ENCODE measurements around the gene ADGRL1.

The ADGRL1 gene

GRCh38 chr19:14112051-14112808 is 93.7 kb downstream of the ADGRL1 start:
- no peak for DNase-seq (ENCODE audit: low read depth)

- DNase-seq (ENCODE audit: low read depth), result no peak
Measured at GRCh38 chr19:14111486-14111885, 94.5 kb downstream of the ADGRL1 start.

- no peak for DNase-seq (ENCODE audit: low read depth)
Measured at GRCh38 chr19:14110650-14111049, 95.3 kb downstream of the ADGRL1 start.

GRCh38 chr19:14107581-14108461 is 98.1 kb downstream of the ADGRL1 start:
- peak; percentile 50 for DNase-seq (ENCODE audit: low read depth)

GRCh38 chr19:14106840-14107239 is 99.1 kb downstream of the ADGRL1 start:
- DNase-seq (ENCODE audit: low read depth), result no peak

DNA sequence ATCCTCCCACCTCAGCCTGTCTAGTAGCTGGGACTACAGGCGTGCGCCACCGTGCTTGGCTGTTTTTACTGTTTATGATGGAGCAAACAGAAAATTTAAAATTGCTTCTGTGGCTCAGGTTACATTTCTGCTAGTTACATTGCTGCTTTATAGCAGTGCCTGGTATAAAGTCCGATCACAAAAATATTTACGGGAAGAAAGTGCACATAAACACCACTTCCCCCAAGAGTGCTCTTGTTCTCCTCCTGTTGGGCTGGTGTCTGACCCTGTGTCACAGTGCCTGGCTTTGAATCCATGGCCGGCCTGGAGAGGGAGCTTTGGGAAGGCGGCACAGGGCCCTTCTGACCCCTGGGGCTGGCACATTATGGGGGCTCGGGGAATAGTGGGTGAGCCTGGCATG is 100.3 kb downstream of the ADGRL1 start:
- DNase-seq (ENCODE audit: low read depth), result no peak

DNA sequence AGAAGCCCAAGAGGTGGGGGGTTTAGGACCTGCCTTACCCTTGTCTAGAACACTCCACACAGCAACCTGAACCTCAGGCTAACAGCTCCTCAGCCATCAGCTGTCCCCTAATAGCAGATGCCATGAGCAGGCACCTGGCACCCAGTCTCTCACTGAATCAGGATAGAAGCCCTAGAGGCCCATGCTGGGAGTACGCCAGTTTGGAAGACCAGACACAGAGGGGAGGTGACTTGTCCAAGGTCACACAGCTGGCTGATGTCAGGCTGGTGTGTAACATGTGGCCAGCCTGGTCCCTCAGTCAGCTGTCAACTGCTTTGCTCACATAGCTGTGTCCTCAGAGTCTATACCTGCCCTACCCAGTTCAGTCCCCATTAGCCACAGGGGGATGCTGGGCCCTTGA is 102.7 kb downstream of the ADGRL1 start:
- no peak for DNase-seq (ENCODE audit: low read depth)

DNA sequence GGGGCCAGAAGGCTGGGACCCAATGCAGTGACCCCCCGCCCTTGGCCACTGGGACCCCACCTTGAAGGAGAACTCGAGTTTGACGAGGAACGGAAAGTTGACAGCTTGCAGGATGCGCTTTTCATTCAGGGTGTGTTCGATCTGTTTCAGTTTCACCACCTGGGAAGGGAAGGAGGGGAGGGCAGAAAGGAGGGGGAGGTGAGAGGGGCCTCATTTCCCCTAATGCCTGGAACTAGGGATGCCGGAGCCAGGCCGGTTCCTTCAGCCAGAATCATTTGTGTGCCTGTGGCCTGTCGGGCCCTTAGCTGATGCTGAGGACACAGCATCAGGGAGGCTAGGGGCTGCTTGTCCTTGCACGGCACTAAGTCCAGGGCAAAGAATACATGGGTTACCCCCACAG is 103.2 kb downstream of the ADGRL1 start:
- DNase-seq (ENCODE audit: low read depth), result no peak

GRCh38 chr19:14102102-14102696 is 103.8 kb downstream of the ADGRL1 start:
- DNase-seq (ENCODE audit: low read depth), result no peak

DNA sequence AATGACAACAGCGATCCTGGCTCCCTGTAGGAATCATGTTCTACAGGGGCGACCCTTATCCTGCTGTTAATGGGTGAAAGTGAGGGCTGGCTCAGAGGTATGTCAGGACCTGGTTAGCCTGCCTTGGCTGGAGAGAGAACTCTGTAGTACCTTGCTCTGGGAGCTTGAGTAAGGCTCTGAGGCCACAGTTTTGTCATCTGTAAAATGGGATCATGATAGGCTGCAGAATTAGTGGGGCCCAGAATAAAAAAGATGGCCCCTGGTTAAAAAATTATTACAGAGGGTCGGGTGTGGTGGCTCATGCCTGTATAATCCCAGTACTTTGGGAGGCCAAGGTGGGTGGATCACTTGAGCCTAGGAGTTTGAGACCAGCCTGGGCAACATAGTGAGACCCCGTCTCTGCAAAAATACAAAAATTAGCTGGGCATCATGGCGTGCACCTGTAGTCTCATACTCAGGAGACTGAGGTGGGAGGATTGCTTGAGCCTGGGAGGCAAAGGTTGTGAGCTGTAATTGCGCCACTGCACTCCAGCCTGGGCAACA is 104.9 kb downstream of the ADGRL1 start:
- DNase-seq (ENCODE audit: low read depth), result no peak
